GM12801 (cell line): ENCODE data around the gene CYB5D1.

ENCODE experiments used
- CTCF ChIP-seq: IDR thresholded peaks from one replicate; pipeline ENCODE4 v1.5.1; 2011; ENCODE audit warnings: control low read depth; ENCODE audit not compliant: insufficient read length; ENCODE audit errors: extremely low read depth

The CYB5D1 gene

DNA sequence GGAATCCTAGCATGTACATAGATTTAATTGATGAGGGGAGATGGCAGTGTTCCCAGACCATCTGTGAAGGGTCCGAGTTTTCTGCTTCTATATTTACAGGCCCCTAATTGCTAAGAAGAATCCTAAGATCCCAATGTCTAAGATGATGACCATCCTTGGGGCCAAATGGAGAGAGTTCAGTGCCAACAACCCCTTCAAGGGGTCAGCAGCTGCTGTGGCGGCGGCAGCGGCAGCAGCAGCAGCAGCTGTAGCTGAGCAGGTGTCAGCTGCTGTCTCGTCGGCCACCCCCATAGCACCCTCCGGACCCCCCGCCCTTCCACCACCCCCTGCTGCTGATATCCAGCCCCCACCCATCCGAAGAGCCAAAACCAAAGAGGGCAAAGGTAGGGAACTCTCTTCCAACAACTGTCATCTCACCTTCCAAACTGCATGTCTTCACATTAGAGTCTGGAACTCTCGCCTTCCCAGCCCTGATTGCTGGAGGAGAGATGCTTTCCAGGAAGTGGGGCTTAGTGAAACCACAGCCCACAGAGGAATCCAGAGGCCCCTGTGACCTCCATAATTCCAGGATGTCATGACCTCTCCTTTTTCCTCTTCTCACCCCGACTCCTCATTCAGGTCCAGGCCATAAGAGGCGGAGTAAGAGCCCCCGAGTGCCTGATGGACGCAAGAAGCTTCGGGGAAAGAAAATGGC lies 35.5 kb downstream of the CYB5D1 start:
- no peak for TF ChIP-seq CTCF

DNA sequence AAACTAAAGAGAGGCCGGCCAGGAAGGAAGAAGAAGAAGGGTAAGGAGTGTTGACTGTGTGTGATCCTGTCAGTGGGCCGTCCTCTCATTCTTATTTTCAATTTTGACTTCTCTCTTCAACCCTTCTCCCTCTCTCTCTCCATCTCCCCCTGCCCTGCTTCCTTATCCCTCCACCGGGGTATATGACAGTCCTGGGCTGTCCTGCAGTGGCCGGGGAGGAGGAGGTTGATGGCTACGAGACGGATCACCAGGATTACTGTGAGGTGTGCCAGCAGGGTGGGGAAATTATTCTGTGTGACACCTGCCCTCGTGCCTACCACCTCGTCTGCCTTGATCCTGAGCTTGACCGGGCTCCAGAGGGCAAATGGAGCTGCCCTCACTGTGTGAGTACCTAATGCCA lies 36.4 kb downstream of the CYB5D1 start:
- TF ChIP-seq CTCF = no peak

- no peak for TF ChIP-seq CTCF
Measured at GRCh38 chr17:7894866-7895265, 37.1 kb downstream of the CYB5D1 start.

- no peak for TF ChIP-seq CTCF
Measured at GRCh38 chr17:7897090-7897489, 39.3 kb downstream of the CYB5D1 start.

- no peak for TF ChIP-seq CTCF
Measured at GRCh38 chr17:7897773-7898172, 40.0 kb downstream of the CYB5D1 start.

- no peak for TF ChIP-seq CTCF
Measured at GRCh38 chr17:7903154-7904103, 45.6 kb downstream of the CYB5D1 start.

- no peak for TF ChIP-seq CTCF
Measured at GRCh38 chr17:7909089-7909488, 51.3 kb downstream of the CYB5D1 start.
